Upper lobe of left lung (tissue), 4 donors: ENCODE measurements around the gene M6PR.
"Not testable (repeated sequence)": the region's sequence is repeated elsewhere in the genome, so short reads cannot be mapped to it uniquely, and the experiment has no call there.

Experiments
- CTCF ChIP-seq, 6 experiments: fragments of 450-650 bp in 4 of 6; fragments of 200-600 bp in 2 of 6; sonication (generic) in 2 of 6; IDR thresholded peaks; one replicate each; pipeline ENCODE4 v1.5.1; 2016 to 2019; ENCODE audit warnings: antibody characterized with exemption in 6 of 6
- EP300 ChIP-seq, 4 donors: sonication (generic); formaldehyde crosslinking; IDR thresholded peaks; one replicate each; pipeline ENCODE4 v1.5.1; 2017; ENCODE audit warnings: antibody characterized with exemption in 4 of 4, control low read depth in 2 of 4

DNA sequence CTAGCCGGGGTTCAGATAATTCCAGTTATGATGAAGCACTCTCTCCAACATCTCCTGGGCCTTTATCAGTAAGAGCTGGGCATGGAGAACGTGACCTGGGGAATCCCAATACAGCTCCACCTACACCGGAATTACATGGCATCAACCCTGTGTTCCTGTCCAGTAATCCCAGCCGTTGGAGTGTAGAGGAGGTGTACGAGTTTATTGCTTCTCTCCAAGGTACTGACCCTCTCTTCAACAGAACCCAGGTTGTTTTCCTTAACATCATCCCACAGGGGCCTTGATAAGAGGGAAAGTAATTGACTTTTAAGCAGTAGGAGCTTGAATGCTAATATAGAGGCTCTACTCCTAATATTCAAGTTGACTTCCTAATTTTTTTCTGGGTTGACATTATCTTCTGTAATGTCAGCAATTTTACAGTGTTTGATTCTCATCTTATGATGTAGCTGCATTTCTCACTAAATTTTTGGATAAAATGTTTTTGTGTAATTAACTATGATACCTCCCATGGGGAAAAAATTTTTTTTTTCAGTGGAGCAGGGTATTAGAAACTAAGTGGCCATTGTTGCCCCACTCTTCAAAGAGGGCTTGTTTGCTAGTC, 11.5 kb downstream of the M6PR start:
- TF ChIP-seq CTCF, EP300 (IDR thresholded peaks at IDR 0.05): not testable (repeated sequence)
